Loucy (cell line): ENCODE measurements around the gene IL24.

Source experiments
- H2AFZ ChIP-seq: fragments of 200-600 bp; sonication (generic); 2 replicates; pipeline ENCODE4 v1.6.0; 2016; ENCODE audit warnings: antibody characterized with exemption, mild to moderate bottlenecking, low read length, moderate library complexity
- H3F3A ChIP-seq: fragments of 200-600 bp; 2 replicates; pipeline ENCODE4 v1.6.0; 2016; ENCODE audit warnings: antibody characterized with exemption, low read depth, mild to moderate bottlenecking
- H3K27me3 ChIP-seq: fragments of 200-600 bp; sonication (generic); 2 replicates; pipeline ENCODE4 v1.6.1; 2014; ENCODE audit warnings: low read length, mild to moderate bottlenecking; ENCODE audit not compliant: insufficient read depth, poor library complexity, severe bottlenecking
- H3K36me3 ChIP-seq: fragments of 200-600 bp; sonication (generic); 2 replicates; pipeline ENCODE4 v1.6.1; 2016; ENCODE audit warnings: low read length; ENCODE audit not compliant: insufficient read depth
- H3K4me1 ChIP-seq: fragments of 200-600 bp; sonication (generic); 2 replicates; pipeline ENCODE4 v1.5.1; 2014; ENCODE audit warnings: low read length, mild to moderate bottlenecking; ENCODE audit not compliant: insufficient read depth, poor library complexity, severe bottlenecking
- H3K4me2 ChIP-seq: fragments of 200-600 bp; sonication (generic); 2 replicates; pipeline ENCODE4 v1.6.0; 2014; ENCODE audit warnings: antibody characterized with exemption, low read length, low read depth, mild to moderate bottlenecking; ENCODE audit not compliant: poor library complexity, severe bottlenecking
- H3K4me3 ChIP-seq: fragments of 200-600 bp; sonication (generic); 2 replicates; pipeline ENCODE4 v1.5.1; 2014; ENCODE audit warnings: low read length, mild to moderate bottlenecking, mixed read lengths; ENCODE audit not compliant: poor library complexity, severe bottlenecking
- H3K79me2 ChIP-seq: fragments of 200-600 bp; sonication (generic); 2 replicates; pipeline ENCODE4 v1.6.1; 2014; ENCODE audit warnings: low read length; ENCODE audit not compliant: insufficient read depth
- H3K9ac ChIP-seq: fragments of 200-600 bp; sonication (generic); 2 replicates; pipeline ENCODE4 v1.6.0; 2014; ENCODE audit warnings: mild to moderate bottlenecking, low read depth, low read length, moderate library complexity; ENCODE audit not compliant: poor library complexity, severe bottlenecking
- H3K9me2 ChIP-seq: fragments of 200-600 bp; sonication (generic); replicated peaks from 2 replicates; pipeline ENCODE4 v1.6.1; 2016; ENCODE audit warnings: low read depth, low read length, mixed read lengths
- H3K9me3 ChIP-seq: fragments of 200-600 bp; sonication (generic); 2 replicates; pipeline ENCODE4 v1.6.1; 2014; ENCODE audit warnings: mild to moderate bottlenecking, antibody characterized with exemption, low read length, low read depth; ENCODE audit not compliant: insufficient read depth
- H4K20me1 ChIP-seq: fragments of 200-600 bp; sonication (generic); 2 replicates; pipeline ENCODE4 v1.6.0; 2014; ENCODE audit warnings: antibody characterized with exemption, low read length, mild to moderate bottlenecking; ENCODE audit not compliant: insufficient read depth, poor library complexity, severe bottlenecking
- CTCF ChIP-seq: fragments of 200-600 bp; sonication (generic); conservative IDR thresholded peaks from 2 replicates; pipeline ENCODE4 v1.5.1; 2014; ENCODE audit warnings: mild to moderate bottlenecking, antibody characterized with exemption, low read length
- EZH2phosphoT487 ChIP-seq: fragments of 200-600 bp; IDR thresholded peaks from 2 replicates; pipeline ENCODE4 v1.6.1; 2018; ENCODE audit warnings: antibody characterized with exemption, mild to moderate bottlenecking, moderate library complexity, borderline replicate concordance

IL24 gene

GRCh38 chr1:206932177-206932576 lies 34.9 kb downstream of the IL24 start:
- TF ChIP-seq CTCF (no peak), EZH2phosphoT487 (no peak)
- Histone ChIP-seq H3K79me2 (no peaks in the 10 kb centered on the region), H3F3A (no peaks in the 10 kb centered on the region), H3K9me2 (no peaks in the 10 kb centered on the region), H4K20me1 (no peaks in the 10 kb centered on the region), H3K4me3 (no peak overlapping the region), H3K27me3 (no peaks in the 10 kb centered on the region), H3K4me1 (no peaks in the 10 kb centered on the region), H3K9me3 (no peaks in the 10 kb centered on the region), H2AFZ (no peak overlapping the region), H3K4me2 (no peak overlapping the region), H3K9ac (no peak overlapping the region), H3K36me3 (no peaks in the 10 kb centered on the region)

GRCh38 chr1:206933333-206933945 lies 36.2 kb downstream of the IL24 start:
- no peak overlapping the region for H2AFZ ChIP-seq
- H3K27me3 ChIP-seq: no peaks in the 10 kb centered on the region
- H3K4me2 ChIP-seq: no peak overlapping the region

GRCh38 chr1:206935491-206936067 lies 38.3 kb downstream of the IL24 start:
- H4K20me1 ChIP-seq: no peaks in the 10 kb centered on the region
- H3K27me3 ChIP-seq: no peaks in the 10 kb centered on the region
- H3K4me2 ChIP-seq: peak overlapping the region; percentile 11
- no peaks in the 10 kb centered on the region for H3K36me3 ChIP-seq
- no peaks in the 10 kb centered on the region for H3F3A ChIP-seq
- H3K9ac ChIP-seq: no peak overlapping the region
- TF ChIP-seq EZH2phosphoT487 (no peak), CTCF (peak; percentile 88)
- H3K79me2 ChIP-seq: no peaks in the 10 kb centered on the region
- H3K9me3 ChIP-seq: no peaks in the 10 kb centered on the region
- no peaks in the 10 kb centered on the region for H3K4me1 ChIP-seq
- H3K4me3 ChIP-seq: no peak overlapping the region
- peak overlapping the region; percentile 37 for H2AFZ ChIP-seq
- H3K9me2 ChIP-seq: no peaks in the 10 kb centered on the region

More at GRCh38 chr1:206933333-206933945, 36.2 kb downstream of the IL24 start:
- H3K4me3 ChIP-seq: no peak overlapping the region
- H3K36me3 ChIP-seq: no peaks in the 10 kb centered on the region
- H3K4me1 ChIP-seq: no peaks in the 10 kb centered on the region
- no peak overlapping the region for H3K9ac ChIP-seq
- no peaks in the 10 kb centered on the region for H4K20me1 ChIP-seq
- H3K9me3 ChIP-seq: no peaks in the 10 kb centered on the region
- H3F3A ChIP-seq: no peaks in the 10 kb centered on the region
- H3K9me2 ChIP-seq: no peaks in the 10 kb centered on the region
- TF ChIP-seq CTCF (peak; percentile 97), EZH2phosphoT487 (no peak)
- H3K79me2 ChIP-seq: no peaks in the 10 kb centered on the region
